ENCODE results near the gene KSR2.
"Not testable (repeated sequence)": the region's sequence is repeated elsewhere in the genome, so short reads cannot be mapped to it uniquely, and the experiment has no call there.

KSR2 gene

DNA sequence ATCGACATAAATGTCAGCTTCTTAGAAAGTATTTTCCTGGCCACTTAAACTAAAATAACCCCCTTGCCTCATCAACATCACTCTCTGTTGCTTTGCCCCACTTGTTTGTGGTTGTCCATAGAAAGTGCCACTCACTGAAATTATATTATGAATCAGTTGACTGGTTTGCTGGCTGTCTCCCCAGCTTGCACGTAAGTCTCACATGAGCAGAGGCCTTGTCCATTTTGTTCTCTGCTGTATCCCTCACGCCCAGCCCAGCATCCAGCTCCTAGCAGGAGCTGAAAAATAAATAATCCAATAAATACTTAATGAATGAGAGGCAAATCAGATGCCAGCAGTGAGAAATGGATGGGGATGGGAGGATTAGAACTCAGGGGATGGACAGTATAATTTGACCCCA lies 159.3 kb downstream of the KSR2 start:
- DNase-seq: no peak

DNA sequence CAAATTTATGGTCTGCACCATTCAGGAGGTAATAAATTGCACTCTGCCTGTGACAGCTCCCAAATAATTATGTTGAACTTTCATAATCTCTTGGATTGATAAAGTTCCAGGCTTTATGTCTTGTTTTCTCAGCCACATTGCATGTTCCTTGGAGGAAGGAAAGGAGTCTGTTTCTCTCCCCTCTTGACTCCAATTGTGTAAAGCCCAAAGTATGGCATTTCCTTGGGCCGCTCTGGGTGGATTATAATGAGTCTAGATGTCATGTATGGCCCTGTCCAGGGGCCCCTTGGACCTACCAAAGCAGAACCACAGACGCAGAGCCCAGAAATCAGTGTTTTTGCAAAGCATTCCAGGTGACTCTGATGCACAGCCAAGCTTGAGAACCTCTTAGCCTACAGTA lies 160.8 kb downstream of the KSR2 start:
- DNase-seq: no peak

DNA sequence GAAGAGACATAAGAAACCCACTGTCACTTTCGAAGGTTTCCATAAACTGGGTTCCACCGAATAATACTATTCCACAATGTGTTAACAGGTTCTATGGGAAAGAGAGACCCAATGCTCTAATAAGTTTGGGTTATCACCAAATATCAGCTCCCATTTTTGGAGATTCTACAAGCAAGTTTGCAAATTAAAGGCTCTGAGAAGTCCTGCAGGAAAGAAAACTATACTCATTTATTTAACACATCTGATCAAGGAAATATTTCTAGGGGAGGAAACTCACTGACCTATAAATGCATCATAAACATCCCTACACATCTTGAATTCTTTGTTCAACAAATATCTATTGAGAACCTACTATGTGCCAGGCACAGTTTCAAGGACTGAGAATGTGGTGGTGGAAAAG lies 161.4 kb downstream of the KSR2 start:
- no peak for DNase-seq

DNA sequence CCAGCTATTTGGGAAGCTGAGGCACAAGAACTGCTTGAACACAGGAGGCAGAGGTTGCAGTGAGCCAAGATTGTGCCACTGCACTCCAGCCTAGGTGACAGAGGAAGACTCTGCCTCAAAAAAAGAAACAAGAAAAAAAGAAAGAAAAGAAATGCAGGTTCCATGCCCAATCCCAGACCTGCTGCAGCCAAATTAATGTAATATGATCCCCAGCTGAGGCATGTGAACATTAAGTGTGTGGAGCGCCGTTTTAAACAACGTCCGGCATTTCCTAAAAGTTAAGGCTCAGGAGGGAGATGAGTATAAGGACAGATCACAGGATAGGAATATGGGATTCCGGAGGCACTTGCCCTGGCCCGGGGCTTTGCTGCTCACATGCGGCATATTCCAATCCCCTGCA lies 162.9 kb downstream of the KSR2 start:
- DNase-seq: no peak

DNA sequence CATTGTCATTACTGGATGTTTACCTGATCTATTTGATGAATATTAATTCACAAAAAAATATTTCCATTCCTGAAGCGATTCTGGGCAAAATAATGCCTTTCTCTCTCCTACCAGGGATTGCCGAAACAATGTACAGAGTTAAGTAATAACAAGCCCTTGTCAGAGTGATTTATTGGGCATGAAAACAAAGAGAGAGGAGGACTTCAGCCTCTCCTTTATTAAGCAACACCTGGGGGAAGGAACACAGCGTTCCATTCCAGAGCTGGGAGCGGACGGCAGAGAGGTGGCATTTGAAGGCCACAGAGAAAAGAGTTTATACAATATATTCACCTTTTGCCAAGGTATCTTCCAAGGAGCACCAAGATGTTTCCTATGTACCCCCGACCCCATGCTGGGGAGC lies 165.8 kb downstream of the KSR2 start:
- no peak for DNase-seq

DNA sequence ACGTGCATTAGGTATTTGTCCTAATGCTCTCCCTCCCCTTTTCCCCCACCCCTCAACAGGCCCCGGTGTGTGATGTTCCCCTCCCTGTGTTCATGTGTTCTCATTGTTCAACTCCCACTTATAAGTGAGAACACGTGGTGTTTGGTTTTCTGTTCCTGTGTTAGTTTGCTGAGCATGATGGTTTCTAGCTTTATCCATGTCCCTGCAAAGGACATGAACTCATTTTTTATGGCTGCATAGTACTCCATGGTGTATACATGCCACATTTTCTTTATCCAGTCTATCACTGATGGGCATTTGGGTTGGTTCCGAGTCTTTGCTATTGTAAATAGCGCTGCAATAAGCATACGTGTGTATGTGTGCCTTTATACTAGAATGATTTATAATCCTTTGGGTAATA lies 168.1 kb downstream of the KSR2 start:
- not testable (repeated sequence) for DNase-seq

DNA sequence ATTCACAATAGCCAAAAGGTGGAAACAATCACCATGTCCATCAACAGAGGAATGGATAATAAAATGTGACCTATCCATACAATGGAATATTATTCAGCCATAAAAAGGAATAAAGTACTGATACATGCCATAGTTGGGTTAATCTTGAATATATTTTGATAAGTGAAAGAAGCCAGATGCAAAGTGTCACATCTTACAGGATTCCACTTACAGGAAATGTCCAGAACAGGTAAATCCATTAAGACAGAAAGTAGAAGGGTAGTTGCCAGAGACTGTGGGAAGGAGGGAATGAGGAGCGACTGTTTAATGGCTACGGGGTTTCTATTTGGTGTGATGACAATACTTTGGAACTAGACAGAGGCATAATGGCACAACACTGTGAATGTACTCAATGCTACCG lies 171.6 kb downstream of the KSR2 start:
- DNase-seq: no peak

DNA sequence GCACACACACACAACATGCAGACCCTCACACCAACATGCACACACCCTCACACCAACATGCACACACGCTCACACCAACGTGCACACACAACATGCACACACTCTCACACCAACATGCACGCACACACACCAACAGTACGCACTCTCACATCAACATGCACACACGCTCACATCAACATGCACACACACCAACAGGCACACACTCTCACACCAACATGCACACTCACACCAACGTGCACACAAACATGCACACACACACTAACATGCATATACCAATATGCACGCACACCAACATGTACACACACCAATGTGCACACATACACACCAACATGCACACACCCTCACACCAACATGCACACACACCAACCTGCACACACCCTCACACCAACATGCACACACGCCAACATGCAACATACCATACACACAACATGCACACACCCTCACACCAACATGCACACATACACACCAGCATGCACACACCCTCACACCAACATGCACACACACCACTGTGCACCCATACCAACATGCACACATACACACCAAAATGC lies 175.8 kb downstream of the KSR2 start:
- no peak for DNase-seq

DNA sequence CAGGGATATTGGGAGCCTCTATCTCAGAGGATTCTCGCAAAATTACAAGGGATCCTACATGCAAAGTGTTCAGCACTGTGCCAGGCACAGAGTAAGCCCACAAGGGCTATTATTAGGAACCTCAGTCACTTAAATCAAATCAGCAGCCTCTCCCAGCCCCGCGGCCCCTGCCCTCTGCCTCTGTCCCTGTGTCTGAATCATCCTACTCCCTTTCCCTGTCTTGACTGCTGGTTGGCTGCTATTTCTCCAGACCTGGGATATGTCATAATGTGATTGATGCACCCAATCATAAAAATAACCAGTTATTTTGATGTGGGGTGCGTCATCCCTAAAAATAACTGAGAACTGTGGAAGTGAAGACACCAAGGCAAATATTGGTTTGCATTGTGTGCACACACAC lies 176.3 kb downstream of the KSR2 start:
- no peak for DNase-seq

DNA sequence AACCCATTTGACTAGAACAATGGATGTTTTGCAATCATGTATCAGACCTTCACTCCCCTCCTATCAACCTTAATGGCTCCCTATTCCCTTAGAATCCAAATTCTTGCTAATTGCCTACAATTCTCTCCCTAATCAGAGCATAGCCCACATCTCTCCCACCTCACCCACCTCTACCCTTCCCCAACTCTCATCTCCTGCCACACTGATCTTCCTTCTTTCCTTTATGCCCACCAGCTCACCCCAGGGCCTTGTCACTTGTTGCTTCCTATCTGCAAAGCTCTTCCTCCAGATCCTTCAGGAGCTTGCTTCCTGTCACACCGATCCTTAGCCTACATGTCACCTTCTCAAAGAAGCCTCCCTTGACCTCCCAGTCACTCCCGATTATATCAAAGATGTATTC lies 177.8 kb downstream of the KSR2 start:
- DNase-seq: no peak

DNA sequence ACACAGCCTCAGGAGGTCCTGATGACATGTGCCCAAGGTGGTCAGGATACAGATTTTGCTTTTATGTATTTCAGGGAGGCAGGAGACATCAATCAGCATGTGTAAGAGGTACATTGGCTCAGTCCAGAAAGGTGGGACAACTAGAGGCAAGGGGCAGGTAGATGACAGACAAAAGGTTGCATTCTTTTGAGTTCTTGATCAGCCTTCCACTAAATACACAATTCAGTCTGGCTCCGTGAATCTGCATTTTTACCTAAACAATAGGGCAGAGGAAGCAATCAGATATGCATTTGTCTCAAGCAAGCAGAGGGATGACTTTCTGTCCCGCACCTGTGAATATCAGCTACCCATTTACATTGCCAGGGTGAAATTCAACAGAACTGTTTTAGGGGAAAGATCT lies 178.6 kb downstream of the KSR2 start:
- no peak for DNase-seq

DNA sequence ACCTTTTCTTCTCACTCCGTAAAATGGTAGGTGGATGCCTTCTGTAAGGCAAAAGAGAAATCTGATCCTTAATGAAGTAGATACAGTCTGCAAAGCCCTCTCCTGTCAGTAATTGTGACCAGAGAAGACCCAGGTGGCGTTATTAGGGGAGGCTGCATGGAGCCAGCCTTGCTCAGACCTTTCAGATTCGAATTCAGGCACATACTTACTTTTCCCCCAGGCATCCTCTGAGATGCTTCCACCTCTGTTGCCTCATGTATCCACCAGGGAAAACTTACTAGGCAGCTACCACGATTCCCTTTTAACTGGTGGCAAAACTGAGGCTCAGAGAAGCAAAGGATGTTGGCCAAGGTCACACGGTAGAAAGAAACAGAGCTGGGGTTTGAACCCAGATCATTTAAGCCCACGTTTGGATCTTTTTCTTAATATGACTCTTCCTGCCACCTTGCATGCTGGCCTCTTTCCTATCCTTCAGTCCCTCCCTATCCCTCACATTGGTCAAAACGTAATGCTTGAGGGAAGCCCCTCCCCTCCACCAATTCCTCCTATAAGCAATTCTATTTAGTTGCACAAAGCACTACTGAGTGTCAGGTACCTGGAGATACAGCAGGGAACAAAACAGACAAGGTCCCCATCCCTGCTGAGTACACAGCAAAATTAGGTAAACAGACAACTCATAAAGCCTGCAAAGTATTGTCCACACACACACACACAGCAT lies 179.4 kb downstream of the KSR2 start:
- DNase-seq: no peak

DNA sequence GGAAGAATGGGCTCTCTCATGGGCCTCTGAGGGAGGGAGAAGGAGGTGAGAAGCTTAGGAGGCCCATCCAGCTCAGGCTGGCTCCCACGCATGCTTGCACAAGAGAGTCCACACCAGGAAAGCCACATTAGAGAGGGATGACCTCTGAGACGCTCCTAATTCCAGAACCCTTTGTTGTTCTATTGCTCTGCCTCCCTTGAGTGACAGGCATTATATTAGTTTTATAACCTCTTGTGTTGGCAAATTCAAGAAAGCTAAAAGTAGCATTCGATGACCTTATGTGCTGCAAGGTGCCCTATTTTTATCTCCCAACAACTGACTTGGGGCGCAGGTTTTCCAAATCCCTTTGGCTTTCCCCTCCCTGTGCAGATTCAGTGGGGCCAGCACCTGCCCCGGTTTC lies 190.1 kb downstream of the KSR2 start:
- DNase-seq: no peak

DNA sequence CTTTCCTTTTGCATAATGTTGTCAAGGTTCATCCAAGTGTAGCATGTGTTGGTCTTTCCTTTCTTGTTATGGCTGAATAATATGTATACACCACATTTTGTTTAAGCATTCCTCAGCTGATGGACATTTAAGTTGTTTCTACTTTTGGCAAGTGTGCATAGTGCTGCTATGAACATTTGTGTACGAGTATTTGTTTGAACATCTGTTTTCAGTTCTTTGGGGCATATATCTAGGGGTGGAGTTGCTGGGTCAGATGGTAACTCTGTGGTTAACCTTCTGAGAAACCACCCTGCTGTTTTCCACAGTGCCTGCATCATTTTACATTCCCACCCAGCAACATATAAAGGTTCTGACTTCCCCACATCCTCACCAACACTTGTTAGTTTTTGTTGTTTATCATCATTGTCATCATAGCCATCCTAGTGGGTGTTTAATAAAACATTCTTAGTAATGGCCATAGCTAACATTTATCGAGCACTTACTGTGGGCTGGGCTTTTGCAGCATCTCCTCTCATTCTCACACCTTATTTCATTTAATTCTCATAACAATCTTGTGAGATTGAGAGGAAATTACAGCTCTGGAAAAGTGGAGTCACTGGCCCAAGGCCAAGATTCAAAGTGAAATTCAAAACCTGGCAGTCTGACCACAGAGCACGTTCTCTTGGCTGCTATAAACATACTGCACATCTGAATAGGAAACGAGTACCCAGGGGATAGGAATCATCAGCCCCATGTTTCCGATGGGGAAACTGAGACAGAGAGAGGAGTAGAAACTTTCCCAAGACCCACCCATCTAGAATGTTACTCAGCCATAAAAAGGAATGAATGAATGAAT lies 193.6 kb downstream of the KSR2 start:
- no peak for DNase-seq

DNA sequence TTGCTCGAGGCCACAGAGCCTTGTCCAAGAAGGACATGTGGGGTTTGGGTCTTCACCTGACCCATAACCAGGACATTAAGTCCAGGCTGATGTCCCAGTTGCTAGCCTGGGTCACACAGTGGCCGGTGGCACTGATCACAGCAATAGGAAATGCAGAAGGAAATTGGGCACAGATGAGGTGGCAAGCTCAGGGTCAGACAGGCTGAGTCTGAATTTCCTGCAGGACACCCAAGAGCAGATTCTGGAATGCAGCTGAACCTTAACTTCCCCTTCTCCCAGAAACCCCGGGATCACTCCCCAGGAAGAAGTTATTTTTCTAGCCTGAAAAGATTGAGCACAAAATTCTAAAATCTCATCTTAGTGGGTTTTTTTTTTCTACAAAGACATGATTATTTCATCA lies 199.9 kb downstream of the KSR2 start:
- DNase-seq: no peak

DNA sequence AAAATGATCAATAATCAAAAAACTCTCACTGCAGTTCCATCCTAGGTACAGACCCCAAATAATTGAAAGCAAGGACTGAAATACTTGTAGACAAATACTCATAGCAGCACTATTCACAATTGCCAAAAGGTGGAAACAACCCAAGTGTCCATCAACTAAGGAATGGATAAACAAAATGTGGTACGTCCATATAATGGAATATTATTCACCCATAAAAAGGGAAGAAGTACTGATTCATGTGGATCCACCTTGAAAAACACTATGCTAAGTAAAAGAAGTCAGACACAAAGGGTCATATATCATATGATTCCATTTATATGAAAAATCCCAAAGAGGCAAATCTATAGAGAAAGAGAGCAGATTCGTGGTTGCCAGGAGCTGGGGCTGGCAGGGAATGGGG lies 202.8 kb downstream of the KSR2 start:
- DNase-seq: no peak

DNA sequence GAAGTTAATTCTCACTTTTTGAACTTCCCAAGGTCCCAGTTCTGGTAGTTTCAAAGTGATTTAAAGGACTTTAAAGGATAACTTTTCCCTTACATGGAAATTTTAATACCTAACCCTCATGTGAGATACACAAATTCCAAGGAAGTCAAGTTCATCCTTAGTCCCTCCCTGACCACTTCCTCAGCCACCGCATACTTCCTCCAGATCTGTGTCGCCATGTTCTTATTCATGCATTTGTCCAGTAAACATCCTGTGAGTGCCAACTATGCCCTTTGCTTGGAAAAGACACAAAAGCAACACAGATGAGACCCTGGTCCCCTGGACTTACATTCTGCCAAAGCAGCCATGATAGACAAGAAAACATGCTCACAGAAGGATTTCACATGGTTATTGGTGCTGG lies 206.6 kb downstream of the KSR2 start:
- DNase-seq: no peak

DNA sequence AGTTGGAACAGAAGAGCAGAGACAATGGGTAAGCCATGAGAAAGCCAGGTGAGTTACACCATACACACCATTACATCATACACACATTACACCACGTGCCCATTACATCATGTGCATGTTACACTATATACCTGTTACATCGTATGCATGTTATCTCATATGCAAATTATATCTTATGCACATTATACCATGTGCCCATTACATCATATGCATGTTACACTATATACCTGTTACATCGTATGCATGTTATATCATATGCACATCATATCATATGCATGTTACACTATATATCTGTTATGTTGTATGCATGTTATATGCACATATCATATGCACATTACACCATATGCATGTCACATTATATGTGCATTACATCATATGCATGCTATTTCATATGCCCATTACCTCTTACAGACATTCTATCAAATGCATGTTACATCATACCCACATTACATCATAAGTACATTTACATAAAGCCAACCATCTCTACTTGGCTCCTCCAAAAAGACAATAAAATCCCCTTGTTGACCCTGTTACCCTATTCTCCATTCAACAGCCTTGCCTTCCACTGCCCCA lies 207.2 kb downstream of the KSR2 start:
- no peak for DNase-seq

DNA sequence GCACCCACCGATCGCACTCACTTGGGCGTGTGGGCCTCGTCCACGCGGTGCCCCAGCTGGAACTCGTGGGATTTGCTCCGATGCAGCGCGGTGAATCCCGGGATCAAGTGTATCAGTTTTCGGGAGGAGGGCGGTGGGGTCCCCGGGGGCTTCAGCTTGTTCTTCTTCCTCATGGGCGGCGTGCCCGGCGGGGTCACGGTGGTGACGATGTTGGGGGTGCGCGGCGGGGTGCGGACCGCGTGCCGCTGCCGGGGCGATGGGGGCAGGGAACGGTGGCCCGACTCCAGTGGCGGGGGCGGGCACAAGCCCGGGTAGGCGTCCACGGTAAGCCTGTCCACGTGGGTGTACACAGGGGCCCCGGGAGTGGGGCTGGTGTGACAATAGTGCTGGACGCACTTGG lies 207.8 kb downstream of the KSR2 start:
- no peak for DNase-seq

DNA sequence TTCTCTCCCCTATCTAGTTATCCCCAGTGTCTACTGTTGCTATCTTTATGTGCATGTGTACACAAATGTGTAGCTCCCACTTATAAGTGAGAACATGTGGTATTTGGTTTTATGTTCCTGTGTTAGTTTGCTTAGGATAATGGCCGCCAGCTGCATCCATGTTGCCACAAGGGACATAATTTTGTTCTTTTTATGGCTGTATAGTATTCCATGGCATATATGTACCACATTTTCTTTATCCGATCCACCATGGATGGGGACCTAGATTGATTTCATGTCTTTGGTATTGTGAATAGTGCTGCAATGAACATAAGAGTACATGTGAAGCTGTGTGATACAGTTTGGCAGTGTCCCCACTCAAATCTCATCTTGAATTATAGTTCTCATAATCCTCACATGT lies 218.1 kb downstream of the KSR2 start:
- no peak for DNase-seq

DNA sequence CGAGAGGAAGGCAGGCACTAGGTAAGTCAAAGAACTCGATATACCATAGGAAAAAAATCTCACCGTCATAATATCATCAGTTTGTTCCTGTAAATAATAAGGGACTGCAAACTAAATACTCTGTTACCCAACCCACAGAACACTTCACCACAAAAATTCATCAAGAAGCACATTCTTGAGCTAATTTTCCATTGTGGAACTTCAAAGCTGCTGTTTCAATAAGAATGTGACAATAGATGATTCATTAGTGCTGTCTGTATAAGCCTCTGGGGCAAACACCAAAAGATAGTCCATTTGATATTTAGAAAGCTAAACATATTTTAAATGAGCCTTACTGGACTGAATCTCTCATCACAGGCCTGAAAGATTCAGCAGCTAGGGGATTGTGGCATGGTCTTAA lies 219.4 kb downstream of the KSR2 start:
- no peak for DNase-seq

DNA sequence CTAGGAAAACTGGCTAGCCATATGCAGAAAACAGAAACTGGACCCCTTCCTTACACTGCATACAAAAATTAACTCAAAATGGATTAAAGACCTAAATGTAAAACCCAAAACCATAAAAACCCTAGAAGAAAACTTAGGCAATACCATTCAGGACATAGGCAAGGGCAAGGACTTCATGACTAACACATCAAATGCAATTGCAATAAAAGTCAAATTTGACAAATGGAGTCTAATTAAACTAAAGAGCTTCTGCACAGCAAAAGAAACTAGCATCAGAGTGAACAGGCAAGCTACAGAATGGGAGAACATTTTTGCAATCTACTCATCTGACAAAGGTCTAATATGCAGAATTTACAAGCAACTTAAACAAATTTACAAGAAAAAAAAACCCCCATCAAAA lies 222.4 kb downstream of the KSR2 start:
- DNase-seq: not testable (repeated sequence)

DNA sequence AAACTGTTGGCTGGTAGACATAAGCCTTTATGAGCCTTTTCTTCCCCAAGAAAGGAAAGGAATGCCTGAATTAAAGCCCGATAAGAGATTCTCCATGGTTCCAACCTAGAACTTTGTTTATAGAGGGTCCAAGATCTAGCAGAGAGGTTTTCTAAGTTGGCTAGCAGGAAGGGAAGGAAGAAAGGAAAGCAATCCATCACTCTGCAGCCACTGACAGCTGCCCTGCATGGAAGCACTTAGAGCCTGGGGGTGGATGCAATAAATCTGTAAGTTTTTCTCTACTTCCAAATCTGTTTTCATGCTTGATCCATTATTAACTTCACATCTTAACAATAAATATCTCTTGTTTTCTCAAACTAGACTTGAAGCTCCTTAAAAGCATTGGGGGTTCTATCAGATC lies 224.4 kb downstream of the KSR2 start:
- no peak for DNase-seq

DNA sequence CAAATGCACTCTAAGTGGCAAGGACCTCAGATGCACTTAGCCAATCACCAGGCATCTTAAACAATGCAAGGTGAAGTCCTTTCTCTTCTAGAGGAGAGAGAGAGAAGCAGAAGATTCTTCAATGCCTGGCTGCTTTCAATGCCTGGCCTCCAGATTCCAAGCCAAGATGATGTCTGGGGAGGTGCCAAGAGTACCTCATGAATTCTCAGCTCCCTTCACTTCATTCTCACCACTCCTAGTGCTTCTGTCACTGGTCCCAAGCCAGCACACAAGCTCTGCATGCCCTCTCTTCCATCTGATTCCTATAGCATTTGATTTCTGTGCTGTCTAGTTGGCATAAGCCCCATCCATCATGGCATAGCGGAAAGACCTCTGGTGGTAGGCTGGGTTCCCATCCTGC lies 225.0 kb downstream of the KSR2 start:
- DNase-seq: no peak
